PFSK-1 (cell line): ENCODE data around the gene INSC.

Experiments used
- POLR2AphosphoS5 ChIP-seq: IDR thresholded peaks from 2 replicates; pipeline ENCODE4 v1.6.1; 2012; ENCODE audit warnings: low read depth, mild to moderate bottlenecking, control low read depth, low read length, moderate library complexity
- TF ChIP-seq, protein P1 (sequence below), 2 experiments: IDR thresholded peaks; 2 replicates each; pipeline versions ENCODE4 v1.6.1 to v1.8.0; 2011 to 2012; ENCODE audit warnings: low read depth in 2 of 2, low read length in 2 of 2, control low read depth in 1 of 2, inconsistent platforms in 1 of 2, mild to moderate bottlenecking in 1 of 2, moderate library complexity in 1 of 2; ENCODE audit not compliant: insufficient read depth in 1 of 2

- TF ChIP-seq POLR2AphosphoS5: no peak
- TF ChIP-seq, protein P1, sequence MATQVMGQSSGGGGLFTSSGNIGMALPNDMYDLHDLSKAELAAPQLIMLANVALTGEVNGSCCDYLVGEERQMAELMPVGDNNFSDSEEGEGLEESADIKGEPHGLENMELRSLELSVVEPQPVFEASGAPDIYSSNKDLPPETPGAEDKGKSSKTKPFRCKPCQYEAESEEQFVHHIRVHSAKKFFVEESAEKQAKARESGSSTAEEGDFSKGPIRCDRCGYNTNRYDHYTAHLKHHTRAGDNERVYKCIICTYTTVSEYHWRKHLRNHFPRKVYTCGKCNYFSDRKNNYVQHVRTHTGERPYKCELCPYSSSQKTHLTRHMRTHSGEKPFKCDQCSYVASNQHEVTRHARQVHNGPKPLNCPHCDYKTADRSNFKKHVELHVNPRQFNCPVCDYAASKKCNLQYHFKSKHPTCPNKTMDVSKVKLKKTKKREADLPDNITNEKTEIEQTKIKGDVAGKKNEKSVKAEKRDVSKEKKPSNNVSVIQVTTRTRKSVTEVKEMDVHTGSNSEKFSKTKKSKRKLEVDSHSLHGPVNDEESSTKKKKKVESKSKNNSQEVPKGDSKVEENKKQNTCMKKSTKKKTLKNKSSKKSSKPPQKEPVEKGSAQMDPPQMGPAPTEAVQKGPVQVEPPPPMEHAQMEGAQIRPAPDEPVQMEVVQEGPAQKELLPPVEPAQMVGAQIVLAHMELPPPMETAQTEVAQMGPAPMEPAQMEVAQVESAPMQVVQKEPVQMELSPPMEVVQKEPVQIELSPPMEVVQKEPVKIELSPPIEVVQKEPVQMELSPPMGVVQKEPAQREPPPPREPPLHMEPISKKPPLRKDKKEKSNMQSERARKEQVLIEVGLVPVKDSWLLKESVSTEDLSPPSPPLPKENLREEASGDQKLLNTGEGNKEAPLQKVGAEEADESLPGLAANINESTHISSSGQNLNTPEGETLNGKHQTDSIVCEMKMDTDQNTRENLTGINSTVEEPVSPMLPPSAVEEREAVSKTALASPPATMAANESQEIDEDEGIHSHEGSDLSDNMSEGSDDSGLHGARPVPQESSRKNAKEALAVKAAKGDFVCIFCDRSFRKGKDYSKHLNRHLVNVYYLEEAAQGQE (IDR thresholded peaks at IDR 0.05; ENCODE audit: insufficient read depth in 1 of 2, low read depth in 2 of 2, low read length in 2 of 2): no peak
Observed at GRCh38 chr11:15115686-15116085, 963 bp downstream of the INSC start.
